Mononuclear cell (primary cell): Measurements from ENCODE around the gene C1QB. TPM values are rescaled to one million over a fixed set of nuclear protein-coding genes. Genes with fewer than 3 reads are reported as not detected.

Source experiments
- H3K27me3 ChIP-seq: 2 replicates; pipeline ENCODE4 v1.6.0; 2011; ENCODE audit warnings: low read length, control low read depth; ENCODE audit not compliant: insufficient read depth
- H3K4me1 ChIP-seq: 2 replicates; pipeline ENCODE4 v1.5.1; 2011; ENCODE audit warnings: mild to moderate bottlenecking, low read length, control low read depth; ENCODE audit not compliant: insufficient read depth
- H3K4me3 ChIP-seq: 2 replicates; pipeline ENCODE4 v1.5.1; 2011; ENCODE audit warnings: mild to moderate bottlenecking, low read length, moderate library complexity
- H3K9me3 ChIP-seq: 2 replicates; pipeline ENCODE4 v1.5.1; 2011; ENCODE audit warnings: low read depth, mild to moderate bottlenecking, control low read depth, low read length
- total RNA-seq: library from RNA; depleted of rRNA; stranded (reverse); fragments of >200 nt; gene quantifications from one replicate; pipeline ENCODE4 v1.2.3, GENCODE V29; 2012

C1QB gene, protein sequence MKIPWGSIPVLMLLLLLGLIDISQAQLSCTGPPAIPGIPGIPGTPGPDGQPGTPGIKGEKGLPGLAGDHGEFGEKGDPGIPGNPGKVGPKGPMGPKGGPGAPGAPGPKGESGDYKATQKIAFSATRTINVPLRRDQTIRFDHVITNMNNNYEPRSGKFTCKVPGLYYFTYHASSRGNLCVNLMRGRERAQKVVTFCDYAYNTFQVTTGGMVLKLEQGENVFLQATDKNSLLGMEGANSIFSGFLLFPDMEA
- total RNA-seq: 2.1 TPM

DNA sequence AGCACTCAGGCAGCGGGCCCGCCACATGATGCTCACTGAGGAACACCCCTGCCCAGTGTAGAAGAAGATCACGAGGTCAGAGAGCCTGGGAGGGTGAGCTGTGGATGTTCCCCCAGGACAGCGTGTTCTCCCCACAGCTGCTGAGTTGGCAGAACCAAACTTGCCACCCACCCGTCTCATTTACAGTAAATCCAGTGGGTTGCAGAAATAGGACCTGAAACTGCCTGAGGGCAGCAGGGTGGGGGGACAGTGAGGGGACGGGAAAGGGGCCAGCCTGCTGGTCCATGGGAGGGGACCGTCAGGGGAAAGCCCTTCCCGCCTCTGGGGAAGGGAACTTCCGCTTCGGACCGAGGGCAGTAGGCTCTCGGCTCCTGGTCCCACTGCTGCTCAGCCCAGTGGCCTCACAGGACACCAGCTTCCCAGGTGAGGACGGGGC is at the start of gene C1QB:
TSS of gene C1QB (plus strand) at position 356 of the 436 bp plus-strand sequence. CDS start 6,227 bp downstream, outside the sequence.
- H3K4me1 ChIP-seq: no peaks in the 10 kb centered on the region
- H3K27me3 ChIP-seq: no peaks in the 10 kb centered on the region
- H3K9me3 ChIP-seq: no peaks in the 10 kb centered on the region
- H3K4me3 ChIP-seq: no peak within 1 kb of the TSS

DNA sequence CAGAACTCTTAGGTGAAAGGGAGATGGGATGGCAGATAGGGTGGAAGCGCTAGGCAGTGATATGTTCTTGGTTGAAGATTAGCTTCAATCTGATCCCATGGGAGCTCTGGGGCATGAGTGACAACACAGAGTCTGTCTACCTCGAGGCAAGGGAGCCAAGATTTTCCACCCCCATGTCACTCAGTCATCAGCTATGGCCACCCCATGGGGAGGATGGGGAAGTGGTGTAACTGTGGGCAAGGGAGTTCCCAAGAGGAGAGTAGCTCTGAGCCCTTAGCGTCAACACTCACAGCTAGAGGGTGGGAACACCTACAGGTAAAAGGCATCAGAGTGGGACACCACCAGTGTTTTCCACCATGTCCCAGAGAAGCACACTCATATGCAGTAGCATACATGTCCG is 46.9 kb upstream of the C1QB start:
- Histone ChIP-seq H3K4me3 (no peak overlapping the region), H3K4me1 (no peaks in the 10 kb centered on the region), H3K9me3 (no peaks in the 10 kb centered on the region), H3K27me3 (peaks cover 2% of the 10 kb centered on the region)

DNA sequence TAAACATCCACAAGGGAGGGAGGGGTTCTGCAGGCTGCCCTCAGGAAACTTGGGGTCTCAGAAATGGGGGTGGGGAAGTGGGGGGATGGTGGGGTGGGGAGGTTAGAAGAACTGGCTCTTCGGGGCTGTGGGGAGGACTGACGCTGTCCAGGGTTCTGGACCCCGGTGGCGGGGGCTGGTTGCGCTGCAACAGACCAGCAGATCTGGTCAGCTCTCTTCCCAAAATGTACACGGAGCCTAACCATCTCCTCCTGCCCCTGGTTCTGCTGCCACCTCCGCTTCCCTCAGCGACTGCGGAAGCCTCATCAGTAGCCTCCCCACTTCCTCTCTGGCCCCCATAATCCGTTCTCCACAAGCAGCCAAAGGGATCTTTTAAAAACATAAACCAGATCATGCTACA is 45.9 kb upstream of the C1QB start:
- Histone ChIP-seq H3K9me3 (no peaks in the 10 kb centered on the region), H3K4me1 (no peaks in the 10 kb centered on the region), H3K27me3 (peaks cover 2% of the 10 kb centered on the region), H3K4me3 (no peak overlapping the region)

DNA sequence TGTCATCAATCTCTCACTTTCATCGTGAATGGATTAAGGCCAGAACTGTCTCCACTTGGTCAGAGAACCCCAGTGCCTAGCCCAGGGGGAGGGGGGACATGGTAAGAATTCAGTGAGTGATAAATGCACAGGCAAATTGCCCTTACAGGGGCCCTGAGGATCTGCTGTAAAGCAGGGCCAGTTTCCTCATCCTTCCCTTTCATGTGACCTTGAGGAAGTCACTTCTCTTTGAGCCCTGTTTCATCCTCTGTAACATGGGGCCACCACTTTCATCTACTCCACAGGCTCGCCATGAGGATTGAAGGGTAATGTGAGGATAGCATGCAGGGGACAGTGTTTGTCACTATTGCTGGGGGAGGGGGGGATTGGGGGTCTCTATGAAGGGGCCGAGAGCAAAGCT is 44.7 kb upstream of the C1QB start:
- Histone ChIP-seq H3K27me3 (peaks cover 2% of the 10 kb centered on the region), H3K4me3 (no peak overlapping the region), H3K4me1 (no peaks in the 10 kb centered on the region), H3K9me3 (no peaks in the 10 kb centered on the region)

DNA sequence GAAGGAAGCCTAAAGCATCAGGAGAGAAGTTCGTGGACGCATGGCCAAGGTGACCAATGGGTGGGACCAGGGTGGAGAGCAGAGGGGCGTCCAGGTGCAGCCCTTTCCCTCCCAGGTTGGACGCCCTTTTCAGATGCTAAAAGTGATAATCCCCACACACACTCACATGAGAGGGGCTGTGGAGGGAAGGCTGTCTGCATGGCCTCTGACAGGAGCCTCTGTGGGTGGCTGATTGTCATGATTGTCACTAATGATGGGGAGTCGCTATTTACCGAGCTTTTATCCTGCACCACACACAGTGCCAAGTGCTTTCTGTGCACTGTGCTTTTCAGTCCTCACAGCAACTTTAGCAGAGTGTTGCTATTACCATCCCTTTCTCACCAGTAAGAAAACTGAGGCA is 43.7 kb upstream of the C1QB start:
- Histone ChIP-seq H3K27me3 (peaks cover 2% of the 10 kb centered on the region), H3K9me3 (no peaks in the 10 kb centered on the region), H3K4me1 (no peaks in the 10 kb centered on the region), H3K4me3 (no peak overlapping the region)

DNA sequence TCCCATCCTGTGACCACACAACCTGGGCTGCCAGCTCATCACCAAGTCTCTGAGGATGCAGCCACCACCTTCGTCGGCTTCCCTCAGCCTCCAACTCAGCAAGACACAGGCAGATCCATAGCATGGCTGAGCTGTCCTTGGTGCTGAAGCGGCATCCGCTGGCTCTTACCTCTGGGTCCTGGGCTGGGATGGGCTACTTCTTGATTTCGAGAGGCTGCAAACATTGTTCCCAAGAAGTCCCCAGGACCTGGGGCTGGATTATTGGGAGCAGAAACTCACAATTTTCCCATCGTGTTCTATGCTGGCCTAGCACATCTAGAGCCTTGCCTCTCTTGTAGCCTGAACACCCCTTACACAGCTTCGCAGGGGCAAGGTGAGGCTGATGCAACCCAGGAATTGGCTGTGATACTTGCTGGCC is 41.5 kb upstream of the C1QB start:
- no peaks in the 10 kb centered on the region for H3K27me3 ChIP-seq
- H3K4me3 ChIP-seq: no peak overlapping the region
- H3K9me3 ChIP-seq: no peaks in the 10 kb centered on the region
- H3K4me1 ChIP-seq: no peaks in the 10 kb centered on the region

DNA sequence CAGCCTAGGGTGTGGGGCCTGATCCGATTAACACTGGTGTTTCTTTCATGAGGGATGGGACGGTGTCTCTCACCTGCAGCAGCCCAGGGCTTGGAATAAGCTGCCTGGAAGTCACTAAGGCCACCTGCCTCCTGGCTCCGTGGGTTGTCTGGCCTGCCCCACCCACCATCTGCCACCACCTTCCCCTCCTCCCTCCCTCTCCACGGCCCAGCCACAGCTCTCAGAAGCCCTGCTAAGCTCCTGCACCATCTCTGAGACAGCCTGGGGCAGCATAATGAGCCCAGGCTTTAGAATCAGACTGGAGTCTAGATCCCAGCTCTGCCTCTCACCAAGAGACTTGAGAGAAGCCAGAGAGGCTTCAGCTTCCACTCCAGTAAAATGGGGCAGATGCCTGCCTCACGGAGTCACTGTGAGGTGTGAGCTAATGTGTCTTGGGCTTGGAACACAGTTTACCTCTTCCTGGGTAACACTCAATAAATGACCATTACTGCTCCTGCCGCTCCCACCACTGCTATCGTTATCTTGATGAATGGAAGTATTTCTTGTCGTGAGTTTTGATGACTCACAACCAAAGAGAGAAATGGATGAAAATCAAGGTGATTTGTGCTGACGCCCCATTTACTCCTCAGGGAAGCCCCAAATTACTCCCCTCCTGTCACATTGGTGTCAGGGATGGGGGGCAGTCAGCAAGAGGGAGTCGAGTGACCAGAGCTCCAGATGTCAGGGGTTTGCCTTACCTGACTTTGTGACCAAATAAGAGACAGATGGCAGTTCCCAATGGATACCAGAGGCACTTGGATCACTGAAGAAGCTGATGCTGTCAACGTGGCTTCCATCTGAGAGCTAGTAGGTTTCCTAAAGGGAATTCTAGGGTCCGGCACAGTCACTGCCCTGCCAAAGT is 40.1 kb upstream of the C1QB start:
- Histone ChIP-seq H3K4me3 (no peak overlapping the region), H3K9me3 (no peaks in the 10 kb centered on the region), H3K27me3 (no peaks in the 10 kb centered on the region), H3K4me1 (no peaks in the 10 kb centered on the region)

DNA sequence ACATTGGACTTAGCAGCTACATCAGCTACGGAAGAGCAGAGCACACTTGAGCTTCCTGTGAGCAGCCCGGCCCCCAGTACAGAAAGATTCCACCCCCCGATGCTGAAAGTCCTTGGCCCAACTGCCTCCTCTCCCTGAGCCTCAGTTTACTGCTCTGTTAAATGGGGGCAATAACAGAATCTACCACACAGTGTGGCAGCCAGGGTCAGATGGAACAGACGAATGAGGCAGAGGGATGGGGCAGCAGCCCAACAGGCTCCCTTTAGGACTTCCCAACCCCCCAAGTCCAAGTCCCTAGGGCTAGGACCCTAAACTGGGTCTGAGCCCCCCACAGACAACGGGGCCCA is 39.5 kb upstream of the C1QB start:
- no peaks in the 10 kb centered on the region for H3K9me3 ChIP-seq
- no peak overlapping the region for H3K4me3 ChIP-seq
- no peaks in the 10 kb centered on the region for H3K27me3 ChIP-seq
- no peaks in the 10 kb centered on the region for H3K4me1 ChIP-seq

DNA sequence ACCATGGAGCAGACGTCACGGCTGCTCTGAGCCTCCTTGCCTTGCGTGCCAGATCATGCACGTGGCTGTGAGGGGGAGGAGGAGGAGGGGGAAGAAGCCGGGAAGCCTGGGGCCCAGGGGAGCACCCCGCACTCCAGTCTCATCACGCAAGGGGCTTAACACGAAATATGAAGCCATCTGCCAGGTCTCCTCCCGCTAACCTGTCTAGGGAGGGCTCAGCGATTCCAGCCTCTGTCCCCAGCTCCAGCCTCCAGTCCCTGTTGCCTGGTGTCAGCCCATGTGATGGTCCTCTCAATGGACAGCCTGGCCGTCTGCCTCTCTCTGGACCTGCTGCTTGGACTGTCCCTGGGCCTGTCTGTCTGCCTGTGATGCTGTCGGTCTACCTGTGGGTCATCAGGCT is 39.1 kb upstream of the C1QB start:
- no peaks in the 10 kb centered on the region for H3K4me1 ChIP-seq
- no peaks in the 10 kb centered on the region for H3K9me3 ChIP-seq
- H3K27me3 ChIP-seq: no peaks in the 10 kb centered on the region
- no peak overlapping the region for H3K4me3 ChIP-seq

DNA sequence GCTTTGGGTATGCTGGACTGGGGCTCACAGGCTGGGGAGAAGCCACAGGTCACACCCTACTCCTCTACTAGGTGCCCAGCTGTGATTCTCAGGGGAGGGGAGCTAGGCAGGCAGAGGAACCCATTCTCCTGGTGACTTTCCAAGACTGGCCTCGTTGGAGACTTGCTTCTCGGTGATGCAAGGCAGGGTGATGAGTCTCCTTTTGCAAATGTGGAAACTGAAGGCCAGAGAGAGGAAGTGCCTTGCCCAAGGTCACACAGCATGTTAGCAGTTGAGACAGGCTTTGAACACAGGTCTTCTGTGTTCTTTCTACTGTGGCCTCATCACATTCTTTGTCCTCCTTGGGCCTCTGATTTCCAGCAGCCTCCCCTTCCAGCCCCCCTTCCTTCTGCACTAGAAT is 37.1 kb upstream of the C1QB start:
- no peaks in the 10 kb centered on the region for H3K9me3 ChIP-seq
- no peaks in the 10 kb centered on the region for H3K27me3 ChIP-seq
- H3K4me1 ChIP-seq: no peaks in the 10 kb centered on the region
- H3K4me3 ChIP-seq: no peak overlapping the region

DNA sequence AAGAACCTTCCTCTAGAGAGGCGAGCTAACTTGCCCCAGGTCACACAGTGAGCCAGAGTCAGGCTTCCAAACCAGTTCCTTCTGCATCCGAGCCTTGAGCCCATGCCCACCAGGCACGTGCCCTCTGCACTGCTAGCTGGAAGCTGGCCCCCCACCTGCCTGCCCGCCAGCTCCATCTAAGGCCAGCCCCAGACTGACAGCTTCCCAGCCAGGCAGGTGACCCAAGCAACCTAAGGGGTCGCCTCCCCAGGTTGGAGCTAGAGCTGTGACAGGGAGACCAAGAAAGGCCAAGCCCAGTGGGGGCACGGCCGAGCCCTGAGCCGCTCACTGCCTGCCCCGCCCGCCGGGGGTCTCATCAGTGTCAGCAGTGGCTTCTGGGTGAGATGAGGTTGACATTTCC is 36.5 kb upstream of the C1QB start:
- Histone ChIP-seq H3K4me1 (no peaks in the 10 kb centered on the region), H3K4me3 (no peak overlapping the region), H3K27me3 (no peaks in the 10 kb centered on the region), H3K9me3 (no peaks in the 10 kb centered on the region)

DNA sequence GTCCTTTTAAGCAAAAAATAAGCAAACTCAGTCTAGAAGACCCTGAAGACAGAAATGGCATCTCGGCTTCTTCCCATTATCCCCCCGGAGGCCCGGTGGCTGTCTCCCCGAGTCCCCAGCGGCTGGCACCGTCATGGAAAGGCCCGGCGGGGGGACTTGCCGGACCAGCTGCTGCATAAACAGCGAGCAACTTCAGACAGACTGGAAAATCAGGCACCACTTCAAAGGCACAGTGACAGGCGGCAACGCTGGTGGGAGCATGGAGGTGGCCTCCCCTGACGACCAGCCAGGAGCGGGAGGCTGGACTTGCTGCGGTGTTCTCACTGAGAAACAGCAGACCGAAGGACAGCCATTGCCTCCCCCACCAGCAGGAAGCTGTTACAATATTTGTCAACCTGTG is 35.0 kb upstream of the C1QB start:
- H3K27me3 ChIP-seq: no peaks in the 10 kb centered on the region
- H3K4me3 ChIP-seq: no peak overlapping the region
- H3K4me1 ChIP-seq: no peaks in the 10 kb centered on the region
- H3K9me3 ChIP-seq: no peaks in the 10 kb centered on the region

DNA sequence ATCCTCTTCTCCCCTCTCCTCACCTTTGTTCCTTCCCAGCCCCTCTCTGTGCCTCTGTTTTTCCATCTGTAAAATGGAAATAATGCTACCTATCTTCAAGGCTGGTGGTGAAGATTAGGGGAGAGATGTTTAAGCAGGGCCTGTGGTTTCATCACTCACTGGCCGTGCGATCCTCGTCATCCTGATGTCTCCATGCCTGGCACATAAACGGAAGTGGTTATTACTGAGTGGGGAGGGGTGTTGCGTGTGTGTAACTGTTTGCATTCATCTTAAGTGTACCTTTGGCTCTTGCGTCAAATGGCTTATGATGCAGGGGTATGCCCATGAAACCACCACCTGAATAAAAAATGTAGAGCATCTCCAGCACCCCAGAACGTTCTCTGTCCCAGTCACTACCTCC is 33.8 kb upstream of the C1QB start:
- H3K4me3 ChIP-seq: no peak overlapping the region
- no peaks in the 10 kb centered on the region for H3K9me3 ChIP-seq
- H3K4me1 ChIP-seq: no peaks in the 10 kb centered on the region
- no peaks in the 10 kb centered on the region for H3K27me3 ChIP-seq

DNA sequence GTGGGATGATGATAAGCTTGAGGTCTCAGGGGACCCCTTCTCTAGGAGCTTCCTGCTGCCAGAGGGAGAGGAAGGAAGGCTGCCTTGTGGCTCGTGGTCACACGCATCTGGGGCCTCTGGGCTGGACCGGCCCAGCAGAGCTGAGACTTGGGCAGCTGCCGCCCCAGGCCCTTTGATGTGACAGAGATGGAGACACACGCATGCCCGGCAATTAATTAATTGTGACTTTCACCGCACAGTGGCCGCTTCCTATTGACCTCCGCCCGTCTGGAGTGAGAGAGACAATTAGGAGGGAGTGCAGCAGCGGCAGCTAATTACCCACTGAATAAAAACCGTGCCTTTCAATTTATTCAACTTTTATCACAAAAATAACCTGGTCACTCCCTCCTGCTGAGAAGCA is 33.2 kb upstream of the C1QB start:
- Histone ChIP-seq H3K4me1 (no peaks in the 10 kb centered on the region), H3K9me3 (no peaks in the 10 kb centered on the region), H3K4me3 (no peak overlapping the region), H3K27me3 (no peaks in the 10 kb centered on the region)

DNA sequence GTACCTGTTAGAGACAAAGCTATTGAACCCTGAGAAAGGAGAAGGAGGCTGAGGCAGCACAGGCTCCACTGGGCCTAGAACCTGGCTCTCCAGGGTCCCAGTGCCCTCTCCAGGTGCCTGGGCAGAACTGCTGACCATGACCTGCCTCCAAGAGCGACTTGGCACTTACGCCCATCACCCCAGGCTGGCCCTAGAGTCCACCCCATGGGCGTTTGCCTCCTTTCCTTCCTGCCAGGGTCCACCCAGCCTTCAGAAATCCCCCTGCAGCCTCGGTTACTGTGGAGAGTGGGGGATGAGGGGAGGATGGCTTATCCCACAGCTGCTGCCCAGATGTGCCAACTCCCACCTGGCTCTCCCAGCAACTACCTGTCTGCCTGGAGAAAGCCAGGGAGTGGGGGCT is 31.3 kb upstream of the C1QB start:
- Histone ChIP-seq H3K4me1 (no peaks in the 10 kb centered on the region), H3K27me3 (peaks cover 5% of the 10 kb centered on the region), H3K9me3 (no peaks in the 10 kb centered on the region), H3K4me3 (no peak overlapping the region)
